Measurements from ENCODE around the gene PRG3. TPM values are rescaled to one million over a fixed set of nuclear protein-coding genes. Genes with fewer than 3 reads are reported as not detected.

PRG3 gene
- total RNA-seq, 1 experiment from 2014 or later: not detected

- H3K4me2 ChIP-seq (ENCODE audit: insufficient read depth, insufficient read length, low read length): no peak overlapping the region
- Mint-ChIP-seq H3K4me3 (no peak overlapping the region), H3K9me3 (peaks cover 3 to 8% of the 10 kb centered on the region in 2 experiments; a peak in 4 of 5 replicates), H3K36me3 (ENCODE audit: insufficient read depth in 1 of 3, low read depth in 3 of 3) (peaks cover 0 to 5% (median 0%) of the 10 kb centered on the region in 3 experiments; a peak in 2 of 7 replicates), H3K27me3 (ENCODE audit: low read depth) (peaks cover 15% of the 10 kb centered on the region), H3K27ac (no peak overlapping the region; a peak in 1 of 7 replicates), H3K4me1 (peaks cover 27 to 36% of the 10 kb centered on the region in 2 experiments)
- no peak overlapping the region for H3K27ac ChIP-seq (ENCODE audit: insufficient read length, low read depth, low read length)
- no peak overlapping the region for H2BK5ac ChIP-seq (ENCODE audit: insufficient read length, low read length)
- no peak overlapping the region for H3T11ph ChIP-seq (ENCODE audit: low read length)
- H4K8ac ChIP-seq (replicated peaks; ENCODE audit: insufficient read length, low read depth, low read length): no peak overlapping the region
- no peak overlapping the region for H3K14ac ChIP-seq (ENCODE audit: insufficient read depth, low read length)
- no peak overlapping the region for H2BK120ac ChIP-seq (ENCODE audit: low read depth, low read length, poor library complexity, severe bottlenecking)
- H2BK20ac ChIP-seq (ENCODE audit: low read depth, low read length, poor library complexity, severe bottlenecking): no peak overlapping the region
- H2BK15ac ChIP-seq (ENCODE audit: low read depth, low read length): no peak overlapping the region
- no peak overlapping the region for H3K18ac ChIP-seq (ENCODE audit: insufficient read length, low read depth, low read length)
- H3K27me3 ChIP-seq (ENCODE audit: insufficient read depth, low read length): no peaks in the 10 kb centered on the region
- no peak overlapping the region for H4K91ac ChIP-seq (ENCODE audit: insufficient read length, low read depth, low read length)
- H4K20me1 ChIP-seq (ENCODE audit: control insufficient read depth, insufficient read depth, insufficient read length): no peaks in the 10 kb centered on the region
- no peaks in the 10 kb centered on the region for H3K4me1 ChIP-seq (ENCODE audit: insufficient read depth, low read length)
- H3K9ac ChIP-seq (ENCODE audit: extremely low read depth, insufficient read length, low read length): no peak overlapping the region
- TF ChIP-seq, protein P1, sequence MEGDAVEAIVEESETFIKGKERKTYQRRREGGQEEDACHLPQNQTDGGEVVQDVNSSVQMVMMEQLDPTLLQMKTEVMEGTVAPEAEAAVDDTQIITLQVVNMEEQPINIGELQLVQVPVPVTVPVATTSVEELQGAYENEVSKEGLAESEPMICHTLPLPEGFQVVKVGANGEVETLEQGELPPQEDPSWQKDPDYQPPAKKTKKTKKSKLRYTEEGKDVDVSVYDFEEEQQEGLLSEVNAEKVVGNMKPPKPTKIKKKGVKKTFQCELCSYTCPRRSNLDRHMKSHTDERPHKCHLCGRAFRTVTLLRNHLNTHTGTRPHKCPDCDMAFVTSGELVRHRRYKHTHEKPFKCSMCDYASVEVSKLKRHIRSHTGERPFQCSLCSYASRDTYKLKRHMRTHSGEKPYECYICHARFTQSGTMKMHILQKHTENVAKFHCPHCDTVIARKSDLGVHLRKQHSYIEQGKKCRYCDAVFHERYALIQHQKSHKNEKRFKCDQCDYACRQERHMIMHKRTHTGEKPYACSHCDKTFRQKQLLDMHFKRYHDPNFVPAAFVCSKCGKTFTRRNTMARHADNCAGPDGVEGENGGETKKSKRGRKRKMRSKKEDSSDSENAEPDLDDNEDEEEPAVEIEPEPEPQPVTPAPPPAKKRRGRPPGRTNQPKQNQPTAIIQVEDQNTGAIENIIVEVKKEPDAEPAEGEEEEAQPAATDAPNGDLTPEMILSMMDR (conservative IDR thresholded peaks at IDR 0.05): no peak
- no peaks in the 10 kb centered on the region for H3K9me3 ChIP-seq (ENCODE audit: control insufficient read depth, low read depth, low read length)
- no peak overlapping the region for H4K5ac ChIP-seq (ENCODE audit: insufficient read length, low read depth, low read length)
- no CpG with 5 or more reads among the region's 6 CpGs for WGBS (ENCODE audit: extremely low coverage, insufficient read length, low lambda C conversion rate)
- no peak overlapping the region for H2BK12ac ChIP-seq (ENCODE audit: insufficient read length, low read depth, low read length)
- no peaks in the 10 kb centered on the region for H3K79me1 ChIP-seq (ENCODE audit: insufficient read depth, low read depth, low read length, poor library complexity, severe bottlenecking)
- H3K4ac ChIP-seq (ENCODE audit: low read depth, low read length): no peak overlapping the region
- no peak overlapping the region for H3K56ac ChIP-seq (ENCODE audit: insufficient read length, low read depth, low read length)
- no peak overlapping the region for H3K23ac ChIP-seq (ENCODE audit: insufficient read length, low read depth, low read length)
- H2AK5ac ChIP-seq (ENCODE audit: insufficient read length, low read length): no peak overlapping the region
- H3K79me2 ChIP-seq (ENCODE audit: insufficient read depth, low read length): no peaks in the 10 kb centered on the region
- no peak overlapping the region for H2AFZ ChIP-seq (ENCODE audit: low read length)
- DNase-seq: no peak
- peaks cover under 1% of the 10 kb centered on the region for H3K23me2 ChIP-seq (ENCODE audit: insufficient read length, low read depth, low read length, poor library complexity, severe bottlenecking)
Observed at GRCh38 chr11:57354699-57355098, 26.3 kb downstream of the PRG3 start.

All from H9 (cell line).